NAMALWA (cell line): Measurements from ENCODE around the gene TMEM239.
A peak's percentile ranks its signal among the peaks of the same experiment; 100 is the strongest.
"Not testable (repeated sequence)": the region's sequence is repeated elsewhere in the genome, so short reads cannot be mapped to it uniquely, and the experiment has no call there.

Source experiments
- DNase-seq: peaks from one replicate; pipeline ENCODE4 v3.0.0-alpha.2; 2015; ENCODE audit warnings: low spot score

The TMEM239 gene

GRCh38 chr20:2816030-2816582, at the start of gene TMEM239:
TMEM239 (plus strand) TSS chr20:2816364; CDS start chr20:2816555, 191 bp downstream.
- DNase-seq = no peak

DNA sequence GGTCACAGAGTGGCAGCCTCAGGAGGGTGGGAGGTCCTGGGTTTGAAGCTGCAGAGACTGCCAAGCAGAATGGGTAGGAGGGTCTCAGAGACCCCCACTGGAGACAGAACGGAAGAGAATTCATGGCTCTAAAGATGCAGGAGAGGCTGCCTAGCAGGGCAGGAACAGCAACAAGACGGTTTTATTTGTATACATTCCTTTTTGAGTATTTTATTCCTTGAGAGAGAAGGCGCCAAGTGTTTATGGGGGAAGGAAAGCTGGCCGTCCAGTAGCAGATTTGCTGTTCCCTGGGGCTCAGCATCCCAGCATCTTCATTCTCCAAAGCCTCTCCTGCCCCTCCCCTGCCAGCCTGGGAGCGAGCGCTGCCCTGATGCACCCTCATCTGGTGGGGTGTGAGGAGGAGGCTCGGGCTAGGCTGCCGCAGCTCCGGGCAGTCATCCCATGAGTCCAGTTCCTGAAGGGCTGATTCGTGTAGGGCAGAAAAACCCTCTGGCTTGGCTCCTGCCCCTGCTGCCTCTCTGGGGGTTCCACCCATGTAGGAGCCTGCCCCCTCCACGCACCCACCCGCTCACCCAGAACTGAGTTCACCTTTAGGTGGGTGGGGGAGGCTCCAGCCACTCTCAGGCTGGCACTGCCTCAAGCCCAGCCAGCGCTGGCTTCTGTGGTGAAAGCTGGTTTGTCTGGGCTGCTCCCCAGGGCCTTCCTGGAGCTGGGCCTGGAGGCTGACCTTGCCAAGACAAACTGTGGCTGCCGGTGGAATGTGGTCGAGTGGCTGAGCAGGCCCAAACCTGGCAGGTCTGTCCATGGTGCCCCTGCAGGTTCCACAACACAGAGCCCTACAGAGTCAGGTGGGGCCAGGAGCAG, 48.2 kb upstream of the TMEM239 start:
- no peak for DNase-seq

- DNase-seq = no peak
Measured at GRCh38 chr20:2768632-2769015, 47.5 kb upstream of the TMEM239 start.

DNA sequence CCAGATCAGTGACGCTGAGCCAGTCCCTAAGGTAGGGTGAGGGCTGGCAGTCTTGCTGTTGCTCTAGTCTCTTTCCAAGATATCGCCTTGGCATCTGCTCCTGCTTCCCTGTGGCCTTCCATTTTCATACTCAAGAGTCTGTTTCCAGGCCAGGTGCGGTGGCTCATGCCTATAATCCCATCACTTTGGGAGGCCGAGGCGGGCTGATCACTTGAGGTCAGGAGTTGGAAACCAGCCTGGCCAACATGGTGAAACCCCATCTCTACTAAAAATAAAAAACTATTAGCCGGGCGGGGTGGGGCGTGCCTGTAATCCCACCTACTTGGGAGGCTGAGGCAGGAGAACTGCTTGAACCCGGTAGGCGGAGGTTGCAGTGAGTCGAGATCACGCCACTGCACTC, 46.1 kb upstream of the TMEM239 start:
- not testable (repeated sequence) for DNase-seq

DNA sequence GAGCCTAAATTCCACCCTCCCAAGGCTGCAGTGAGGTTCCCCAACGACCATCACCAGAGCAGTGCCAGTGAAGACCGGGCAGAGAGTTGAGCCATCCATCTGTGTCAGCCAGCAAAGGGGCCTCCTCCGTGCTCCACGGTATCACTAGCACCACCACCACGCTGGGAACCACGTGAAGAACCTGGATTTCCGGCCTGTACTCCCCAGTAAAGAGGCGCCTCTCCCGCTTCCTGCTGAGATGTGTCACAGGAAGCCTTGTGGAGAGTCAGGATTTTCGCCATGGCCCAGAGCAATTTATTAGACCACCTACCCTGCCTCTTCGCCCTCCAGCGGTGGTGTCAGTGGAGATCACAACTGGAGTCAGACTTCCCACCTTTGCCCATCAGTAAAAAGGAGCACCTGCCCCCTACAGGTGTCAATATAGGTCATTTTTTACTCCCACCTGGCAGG, 44.5 kb upstream of the TMEM239 start:
- DNase-seq = no peak

DNA sequence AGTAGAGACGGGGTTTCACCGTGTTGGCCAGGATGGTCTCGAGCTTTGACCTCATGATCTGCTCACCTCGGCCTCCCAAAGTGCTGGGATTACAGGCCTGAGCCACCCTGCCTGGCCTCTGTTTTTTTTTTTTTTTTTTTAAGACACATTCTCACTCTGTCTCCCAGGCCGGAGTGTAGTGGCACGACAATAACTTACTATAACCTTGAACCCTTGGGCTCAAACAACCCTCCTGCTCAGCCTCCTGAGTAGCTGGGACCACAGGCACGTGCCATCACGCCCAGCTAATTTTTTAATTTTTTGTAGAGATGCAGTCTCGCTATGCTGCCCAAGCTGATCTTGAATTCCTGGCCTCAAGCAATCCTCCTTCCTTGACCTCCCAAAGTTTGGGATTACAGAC, 42.4 kb upstream of the TMEM239 start:
- no peak for DNase-seq

- no peak for DNase-seq
Measured at GRCh38 chr20:2775139-2775538, 41.0 kb upstream of the TMEM239 start.

- no peak for DNase-seq
Measured at GRCh38 chr20:2778602-2779321, 37.4 kb upstream of the TMEM239 start.

GRCh38 chr20:2780948-2781347, 35.2 kb upstream of the TMEM239 start:
- no peak for DNase-seq

DNA sequence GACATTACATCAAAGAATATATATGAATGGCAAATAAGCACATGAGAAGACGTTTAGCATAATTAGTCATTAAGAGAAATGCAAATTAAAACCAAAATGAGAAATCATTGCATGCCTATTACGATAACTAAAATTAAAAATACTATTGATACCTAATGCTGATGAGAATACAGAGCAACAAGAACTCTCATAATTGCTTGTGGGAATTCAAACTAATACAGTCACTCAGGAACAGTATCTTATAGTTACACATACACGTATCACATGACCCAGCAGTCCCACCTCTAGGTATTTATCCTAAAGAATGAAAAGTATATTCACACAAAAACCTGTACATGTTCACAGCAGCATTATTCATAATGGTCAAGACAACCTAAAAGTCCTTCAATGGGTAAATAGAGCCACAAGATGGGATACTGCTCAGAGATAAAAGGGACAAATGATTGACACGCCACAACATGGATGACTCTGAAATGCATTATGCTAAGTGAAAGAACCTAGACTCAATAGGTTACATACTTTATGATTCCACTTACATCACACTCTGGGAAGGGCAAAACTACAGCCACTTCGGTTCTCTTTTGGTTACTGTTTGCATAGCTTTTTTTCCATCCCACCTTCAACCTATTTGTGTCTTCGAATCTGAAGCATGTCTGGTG, 32.1 kb upstream of the TMEM239 start:
- DNase-seq = no peak

- DNase-seq = no peak
Measured at GRCh38 chr20:2793471-2793870, 22.7 kb upstream of the TMEM239 start.

- DNase-seq = no peak
Measured at GRCh38 chr20:2794202-2794748, 21.9 kb upstream of the TMEM239 start.

- no peak for DNase-seq
Measured at GRCh38 chr20:2794866-2795447, 21.2 kb upstream of the TMEM239 start.

- DNase-seq = no peak
Measured at GRCh38 chr20:2795451-2795850, 20.7 kb upstream of the TMEM239 start.

- DNase-seq = no peak
Measured at GRCh38 chr20:2796011-2796660, 20.0 kb upstream of the TMEM239 start.

GRCh38 chr20:2797136-2797983, 18.8 kb upstream of the TMEM239 start:
- no peak for DNase-seq

GRCh38 chr20:2798095-2798805, 17.9 kb upstream of the TMEM239 start:
- DNase-seq = no peak

DNA sequence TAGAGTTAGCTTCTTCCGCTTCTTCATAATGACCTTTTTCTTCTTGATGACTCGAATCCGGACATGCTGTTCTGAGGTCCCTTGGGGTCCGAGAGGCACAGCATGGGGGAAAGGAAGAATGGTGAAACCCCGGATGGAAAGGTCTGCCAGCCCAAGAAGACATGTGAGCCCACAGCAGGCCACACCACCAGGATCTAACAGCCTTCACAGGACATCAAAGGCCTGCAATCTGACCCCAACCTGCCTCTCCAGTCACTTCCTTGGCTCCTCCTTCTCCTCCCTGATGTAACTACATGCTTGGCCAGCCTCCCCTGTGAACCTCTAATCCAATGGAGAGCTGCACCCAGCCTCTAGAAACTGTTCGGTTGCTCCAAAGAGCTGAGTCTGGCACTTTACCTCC, 17.4 kb upstream of the TMEM239 start:
- DNase-seq = peak; percentile 19

DNA sequence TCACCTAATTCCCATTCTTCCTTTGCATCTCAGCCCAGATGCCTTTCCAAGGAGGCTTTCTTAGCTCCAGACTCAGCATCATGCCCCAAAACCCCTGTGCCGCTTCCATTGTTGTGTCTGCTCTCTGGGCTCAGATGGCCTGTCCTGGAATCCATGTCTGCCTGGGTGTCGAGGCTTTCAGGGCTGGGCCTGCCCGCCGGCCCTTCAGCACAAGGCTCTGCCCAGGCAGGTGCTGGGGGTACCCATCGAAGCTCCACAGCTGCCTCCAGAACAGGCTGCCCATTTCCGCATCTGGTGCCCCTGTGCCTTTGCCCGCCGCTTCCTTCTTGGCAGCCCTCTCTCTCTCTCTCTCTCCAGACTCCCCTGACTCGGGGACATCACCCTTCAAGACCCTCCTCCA, 16.9 kb upstream of the TMEM239 start:
- DNase-seq = peak; percentile 8
